ENCODE data around the gene RCSD1. TPM values are rescaled to one million over a fixed set of nuclear protein-coding genes. Genes with fewer than 3 reads are reported as not detected.

The RCSD1 gene
- polyA plus RNA-seq, 1 experiment = not detected

GRCh38 chr1:167641786-167642500, 11.9 kb downstream of the RCSD1 start:
- no peak for DNase-seq (ENCODE audit: low read depth, low spot score)
- CTCF ChIA-PET = no interaction called here
- no peak for TF ChIP-seq CTCF (IDR thresholded peaks at IDR 0.05; ENCODE audit: low read depth, low read length)
- Histone ChIP-seq H3K9me3 (ENCODE audit: control insufficient read depth, insufficient read depth, low read length) (no peaks in the 10 kb centered on the region), H3K27me3 (ENCODE audit: control insufficient read depth, insufficient read depth, low read length) (peaks cover 4% of the 10 kb centered on the region), H3K27ac (ENCODE audit: low read depth, low read length) (no peak overlapping the region), H3K4me3 (ENCODE audit: low read depth, low read length) (no peak overlapping the region)
- POLR2A ChIA-PET = no interaction called here

- no peak overlapping the region for H3K27ac ChIP-seq (ENCODE audit: low read depth, low read length)
- H3K9me3 ChIP-seq (ENCODE audit: control insufficient read depth, insufficient read depth, low read length) = no peaks in the 10 kb centered on the region
- ChIA-PET POLR2A (no interaction called here), CTCF (no interaction called here)
- TF ChIP-seq CTCF (IDR thresholded peaks at IDR 0.05; ENCODE audit: low read depth, low read length) = no peak
- DNase-seq (ENCODE audit: low read depth, low spot score) = no peak
- H3K4me3 ChIP-seq (ENCODE audit: low read depth, low read length) = no peak overlapping the region
- peaks cover 4% of the 10 kb centered on the region for H3K27me3 ChIP-seq (ENCODE audit: control insufficient read depth, insufficient read depth, low read length)
Observed at GRCh38 chr1:167642501-167642826, 12.4 kb downstream of the RCSD1 start.

GRCh38 chr1:167643441-167643840, 13.4 kb downstream of the RCSD1 start:
- no peak for DNase-seq (ENCODE audit: low read depth, low spot score)
- no peak overlapping the region for H3K4me3 ChIP-seq (ENCODE audit: low read depth, low read length)
- no peak overlapping the region for H3K27ac ChIP-seq (ENCODE audit: low read depth, low read length)
- H3K27me3 ChIP-seq (ENCODE audit: control insufficient read depth, insufficient read depth, low read length) = peaks cover 4% of the 10 kb centered on the region
- H3K9me3 ChIP-seq (ENCODE audit: control insufficient read depth, insufficient read depth, low read length) = no peaks in the 10 kb centered on the region
- ChIA-PET CTCF (no interaction called here), POLR2A (no interaction called here)
- no peak for TF ChIP-seq CTCF (IDR thresholded peaks at IDR 0.05; ENCODE audit: low read depth, low read length)

GRCh38 chr1:167644551-167644950, 14.5 kb downstream of the RCSD1 start:
- POLR2A ChIA-PET = no interaction called here
- Histone ChIP-seq H3K27me3 (ENCODE audit: control insufficient read depth, insufficient read depth, low read length) (peaks cover 4% of the 10 kb centered on the region), H3K4me3 (ENCODE audit: low read depth, low read length) (no peak overlapping the region), H3K27ac (ENCODE audit: low read depth, low read length) (no peak overlapping the region), H3K9me3 (ENCODE audit: control insufficient read depth, insufficient read depth, low read length) (no peaks in the 10 kb centered on the region)
- DNase-seq (ENCODE audit: low read depth, low spot score) = no peak
- TF ChIP-seq CTCF (IDR thresholded peaks at IDR 0.05; ENCODE audit: low read depth, low read length) = no peak
- CTCF ChIA-PET = no interaction called here

GRCh38 chr1:167645140-167645541, 15.1 kb downstream of the RCSD1 start:
- TF ChIP-seq CTCF (IDR thresholded peaks at IDR 0.05; ENCODE audit: low read depth, low read length) = no peak
- DNase-seq (ENCODE audit: low read depth, low spot score) = no peak
- CTCF ChIA-PET = no interaction called here

More at GRCh38 chr1:167645140-167645541, 15.1 kb downstream of the RCSD1 start:
- Histone ChIP-seq H3K4me3 (ENCODE audit: low read depth, low read length) (no peak overlapping the region), H3K27ac (ENCODE audit: low read depth, low read length) (no peak overlapping the region), H3K9me3 (ENCODE audit: control insufficient read depth, insufficient read depth, low read length) (no peaks in the 10 kb centered on the region), H3K27me3 (ENCODE audit: control insufficient read depth, insufficient read depth, low read length) (peaks cover 7% of the 10 kb centered on the region)
- POLR2A ChIA-PET = no interaction called here

Data from AG04450 (cell line).